Immature natural killer cell (primary cell): ENCODE results near the gene UBP1. TPM values are rescaled to one million over a fixed set of nuclear protein-coding genes. Genes with fewer than 3 reads are reported as not detected.

ENCODE experiments used
- DNase-seq, 3 donors: peaks; one replicate each; pipeline ENCODE4 v3.0.0; 2022; ENCODE audit warnings: mixed read lengths in 1 of 3
- H3K27ac Mint-ChIP-seq, 6 donors: one replicate each; pipeline ENCODE4 v1.8.0; 2020; ENCODE audit warnings: mixed read lengths in 6 of 6, mild to moderate bottlenecking in 5 of 6, inconsistent platforms in 4 of 6, moderate library complexity in 3 of 6
- H3K27me3 Mint-ChIP-seq, 3 donors: one replicate each; pipeline ENCODE4 v1.8.0; 2020 to 2021; ENCODE audit warnings: low read depth in 3 of 3, mild to moderate bottlenecking in 3 of 3, mixed read lengths in 3 of 3, moderate library complexity in 3 of 3, inconsistent platforms in 1 of 3
- H3K36me3 Mint-ChIP-seq, 3 donors: one replicate each; pipeline ENCODE4 v1.8.0; 2020; ENCODE audit warnings: mixed read lengths in 3 of 3, inconsistent platforms in 2 of 3, mild to moderate bottlenecking in 2 of 3
- H3K4me1 Mint-ChIP-seq, 2 donors: one replicate each; pipeline ENCODE4 v1.8.0; 2020; ENCODE audit warnings: inconsistent platforms in 2 of 2, mild to moderate bottlenecking in 2 of 2, mixed read lengths in 2 of 2, moderate library complexity in 1 of 2
- H3K4me3 Mint-ChIP-seq, 5 donors: one replicate each; pipeline ENCODE4 v1.8.0; 2020; ENCODE audit warnings: mild to moderate bottlenecking in 5 of 5, mixed read lengths in 5 of 5, inconsistent platforms in 3 of 5, moderate library complexity in 3 of 5
- H3K9me3 Mint-ChIP-seq, 6 donors: one replicate each; pipeline ENCODE4 v1.8.0; 2020; ENCODE audit warnings: mild to moderate bottlenecking in 6 of 6, mixed read lengths in 6 of 6, inconsistent platforms in 4 of 6, moderate library complexity in 3 of 6
- polyA plus RNA-seq, 3 donors: library from polyadenylated mRNA; unstranded; fragments of 300-500 nt; fragmentation: Illumina TruSeq; gene quantifications; one replicate each; pipeline ENCODE4 v1.2.3, GENCODE V29; 2021

UBP1 gene
- polyA plus RNA-seq, 3 donors from 2014 or later: 9.5 to 12.4 (median 10.3) TPM

GRCh38 chr3:33394403-33395054 is 45.7 kb downstream of the UBP1 start:
- Mint-ChIP-seq H3K36me3 (peaks cover 10 to 78% (median 46%) of the 10 kb centered on the region in 3 donors), H3K4me1 (peaks cover 0 to 6% of the 10 kb centered on the region in 2 donors), H3K9me3 (no peaks in the 10 kb centered on the region), H3K4me3 (no peak overlapping the region), H3K27ac (no peak overlapping the region), H3K27me3 (no peaks in the 10 kb centered on the region)
- DNase-seq: no peak

DNA sequence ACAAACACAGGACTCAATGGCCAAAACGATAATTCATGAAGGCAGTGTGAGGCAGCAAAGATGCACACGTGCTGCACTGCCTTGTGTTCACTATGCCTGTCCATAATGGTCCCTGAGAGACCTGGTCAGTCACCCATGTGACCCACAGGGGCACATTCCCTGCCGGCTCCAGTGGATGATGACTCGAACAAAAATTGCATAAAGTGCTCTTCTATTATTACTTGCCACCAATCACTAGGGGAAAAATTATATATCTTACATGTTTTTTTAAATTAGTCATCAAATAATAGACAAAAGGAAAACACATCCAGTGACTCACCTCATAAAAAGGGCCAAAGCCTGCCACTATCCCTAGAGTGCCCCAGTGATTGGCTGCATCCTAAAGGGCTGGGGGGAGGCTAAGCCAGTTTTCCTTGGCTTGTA is 47.5 kb downstream of the UBP1 start:
- no peak overlapping the region for H3K4me3 Mint-ChIP-seq
- DNase-seq: no peak
- no peaks in the 10 kb centered on the region for H3K9me3 Mint-ChIP-seq
- H3K27me3 Mint-ChIP-seq: peaks cover 0 to 1% (median 0%) of the 10 kb centered on the region in 3 donors
- peak overlapping the region in 1 of 6 donors; percentile 10 for H3K27ac Mint-ChIP-seq
- peaks cover 0 to 6% of the 10 kb centered on the region in 2 donors for H3K4me1 Mint-ChIP-seq
- H3K36me3 Mint-ChIP-seq: peaks cover 15 to 71% (median 47%) of the 10 kb centered on the region in 3 donors

GRCh38 chr3:33392144-33392543 is 48.1 kb downstream of the UBP1 start:
- Mint-ChIP-seq H3K36me3 (peaks cover 15 to 66% (median 42%) of the 10 kb centered on the region in 3 donors), H3K27ac (peak overlapping the region; percentile 1 to 35 (median 8)), H3K9me3 (no peaks in the 10 kb centered on the region), H3K4me3 (no peak overlapping the region), H3K27me3 (peaks cover 0 to 1% (median 0%) of the 10 kb centered on the region in 3 donors), H3K4me1 (peaks cover 0 to 6% of the 10 kb centered on the region in 2 donors)
- DNase-seq: no peak

DNA sequence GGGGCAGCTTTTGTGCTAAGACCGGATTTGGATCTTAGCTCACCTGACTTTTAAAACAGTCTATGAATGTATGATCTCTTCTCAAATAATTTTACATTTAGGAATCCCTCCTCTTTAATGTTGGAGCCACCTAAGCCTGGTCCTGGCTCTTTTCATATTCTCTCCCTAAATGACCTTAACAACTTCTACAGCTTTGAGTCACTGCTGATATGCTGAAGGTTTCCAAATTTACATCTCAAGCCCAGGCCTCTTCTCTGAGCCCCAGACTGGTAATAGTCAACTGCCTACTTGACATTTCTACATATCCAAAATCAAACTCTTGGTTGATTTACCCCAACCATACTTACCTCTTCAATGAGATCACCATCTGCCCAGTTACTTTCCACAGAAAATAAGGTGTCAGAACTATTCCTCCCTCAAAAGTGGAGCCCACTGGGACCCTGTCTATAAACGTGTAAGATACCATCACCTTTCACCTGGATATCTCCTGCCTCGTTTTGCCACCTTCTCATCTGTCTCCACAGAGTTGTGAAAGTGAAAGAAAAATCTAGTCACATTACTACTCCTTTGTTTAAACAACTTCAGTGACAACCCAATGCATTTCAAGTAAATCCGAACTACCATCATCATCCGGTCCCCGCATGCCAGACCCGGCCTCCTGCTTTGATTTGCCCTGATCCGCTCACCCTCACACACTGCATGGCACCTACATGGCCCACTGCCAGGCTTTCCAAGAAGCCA is 48.8 kb downstream of the UBP1 start:
- peak overlapping the region in 5 of 6 donors; percentile 10 to 47 (median 23) for H3K27ac Mint-ChIP-seq
- peaks cover 15 to 58% (median 41%) of the 10 kb centered on the region in 3 donors for H3K36me3 Mint-ChIP-seq
- peaks cover 0 to 13% of the 10 kb centered on the region in 2 donors for H3K4me1 Mint-ChIP-seq
- DNase-seq: no peak
- no peak overlapping the region for H3K4me3 Mint-ChIP-seq
- H3K9me3 Mint-ChIP-seq: no peaks in the 10 kb centered on the region
- peaks cover 0 to 1% (median 0%) of the 10 kb centered on the region in 3 donors for H3K27me3 Mint-ChIP-seq

GRCh38 chr3:33389908-33390307 is 50.3 kb downstream of the UBP1 start:
- H3K4me3 Mint-ChIP-seq: no peak overlapping the region
- no peak for DNase-seq
- peaks cover 13 to 44% (median 38%) of the 10 kb centered on the region in 3 donors for H3K36me3 Mint-ChIP-seq
- peak overlapping the region in 2 of 6 donors; percentile 9 to 43 for H3K27ac Mint-ChIP-seq
- peaks cover 7 to 28% of the 10 kb centered on the region in 2 donors for H3K4me1 Mint-ChIP-seq
- peaks cover 0 to 1% (median 0%) of the 10 kb centered on the region in 3 donors for H3K27me3 Mint-ChIP-seq
- H3K9me3 Mint-ChIP-seq: no peaks in the 10 kb centered on the region

GRCh38 chr3:33388374-33389100 is 51.7 kb downstream of the UBP1 start:
- peaks cover 16 to 43% (median 37%) of the 10 kb centered on the region in 3 donors for H3K36me3 Mint-ChIP-seq
- DNase-seq: no peak
- H3K4me3 Mint-ChIP-seq: no peak overlapping the region
- H3K27me3 Mint-ChIP-seq: peaks cover 0 to 1% (median 0%) of the 10 kb centered on the region in 3 donors
- peak overlapping the region in 2 of 6 donors; percentile 8 to 21 for H3K27ac Mint-ChIP-seq
- H3K9me3 Mint-ChIP-seq: no peaks in the 10 kb centered on the region
- peaks cover 7 to 29% of the 10 kb centered on the region in 2 donors for H3K4me1 Mint-ChIP-seq

DNA sequence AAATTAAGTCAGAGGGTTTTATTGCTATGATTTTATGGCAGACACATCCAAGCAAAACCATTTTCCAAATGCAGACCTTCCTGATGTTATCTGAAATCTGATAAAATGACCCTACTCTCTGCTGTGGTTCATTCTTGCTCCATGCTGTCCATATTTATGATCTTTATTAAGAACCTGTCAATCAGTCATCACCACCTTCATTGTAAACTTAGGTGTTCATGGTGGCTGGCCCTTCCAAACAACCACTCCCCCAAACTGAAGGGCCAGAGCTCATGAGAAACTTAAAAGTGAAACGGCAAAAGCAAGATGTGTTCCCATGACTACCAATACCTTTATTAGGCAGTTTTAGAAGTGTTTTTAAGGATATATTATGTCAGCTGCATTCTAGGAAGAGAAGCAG is 53.6 kb downstream of the UBP1 start:
- Mint-ChIP-seq H3K27ac (peak overlapping the region in 1 of 6 donors; percentile 80), H3K4me3 (no peak overlapping the region), H3K36me3 (peaks cover 13 to 30% (median 29%) of the 10 kb centered on the region in 3 donors), H3K9me3 (no peaks in the 10 kb centered on the region), H3K4me1 (peaks cover 7 to 23% of the 10 kb centered on the region in 2 donors), H3K27me3 (peaks cover 0 to 3% (median 0%) of the 10 kb centered on the region in 3 donors)
- DNase-seq: no peak

DNA sequence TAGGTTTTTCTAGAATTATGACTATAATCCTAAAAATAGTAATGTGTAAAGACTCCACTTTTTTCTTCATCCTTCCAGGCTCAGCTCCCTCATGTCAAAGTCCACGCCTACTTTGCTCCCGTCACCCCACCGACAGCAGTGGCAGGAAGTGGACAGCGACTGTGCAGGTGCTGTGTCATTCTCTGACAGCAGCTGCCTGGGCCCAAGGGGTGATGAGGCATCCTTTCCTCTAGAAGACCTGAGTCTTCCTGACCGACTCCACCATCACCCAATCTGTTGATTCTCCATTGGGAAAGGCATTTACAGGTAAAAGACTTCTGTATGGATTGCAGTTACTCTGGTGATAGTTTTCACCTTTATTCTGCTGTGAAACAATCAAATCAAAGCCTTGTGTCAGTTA is 54.8 kb downstream of the UBP1 start:
- H3K27ac Mint-ChIP-seq: peak overlapping the region in 4 of 6 donors; percentile 12 to 42 (median 25)
- H3K27me3 Mint-ChIP-seq: peaks cover 0 to 3% (median 0%) of the 10 kb centered on the region in 3 donors
- H3K4me3 Mint-ChIP-seq: no peak overlapping the region
- H3K9me3 Mint-ChIP-seq: no peaks in the 10 kb centered on the region
- DNase-seq: no peak
- peaks cover 7 to 23% of the 10 kb centered on the region in 2 donors for H3K4me1 Mint-ChIP-seq
- H3K36me3 Mint-ChIP-seq: peaks cover 12 to 21% (median 17%) of the 10 kb centered on the region in 3 donors

DNA sequence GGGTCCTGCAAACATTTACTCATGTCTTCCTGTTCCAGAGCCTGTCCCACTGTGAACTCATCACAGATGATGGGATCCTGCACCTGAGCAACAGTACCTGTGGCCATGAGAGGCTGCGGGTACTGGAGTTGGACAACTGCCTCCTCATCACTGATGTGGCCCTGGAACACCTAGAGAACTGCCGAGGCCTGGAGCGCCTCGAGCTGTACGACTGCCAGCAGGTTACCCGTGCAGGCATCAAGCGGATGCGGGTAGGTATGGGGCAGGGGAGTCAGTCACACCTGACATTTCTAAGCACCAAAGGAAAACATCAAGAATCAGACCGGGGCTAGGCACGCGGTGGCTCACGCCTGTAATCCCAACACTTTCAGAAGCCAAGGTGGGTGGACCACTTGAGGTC is 56.3 kb downstream of the UBP1 start:
- Mint-ChIP-seq H3K9me3 (no peaks in the 10 kb centered on the region), H3K4me3 (no peak overlapping the region), H3K27me3 (peaks cover 0 to 1% (median 0%) of the 10 kb centered on the region in 3 donors), H3K4me1 (peaks cover 7 to 23% of the 10 kb centered on the region in 2 donors), H3K27ac (peak overlapping the region in 1 of 6 donors; percentile 23), H3K36me3 (peaks cover 6 to 10% (median 9%) of the 10 kb centered on the region in 3 donors)
- no peak for DNase-seq

- Mint-ChIP-seq H3K9me3 (no peaks in the 10 kb centered on the region), H3K4me3 (no peak overlapping the region), H3K4me1 (peaks cover 5 to 9% of the 10 kb centered on the region in 2 donors), H3K36me3 (peaks cover 0 to 3% (median 0%) of the 10 kb centered on the region in 3 donors), H3K27me3 (peaks cover 0 to 1% (median 0%) of the 10 kb centered on the region in 3 donors), H3K27ac (no peak overlapping the region)
- DNase-seq: no peak
Observed at GRCh38 chr3:33380653-33381052, 59.6 kb downstream of the UBP1 start.

DNA sequence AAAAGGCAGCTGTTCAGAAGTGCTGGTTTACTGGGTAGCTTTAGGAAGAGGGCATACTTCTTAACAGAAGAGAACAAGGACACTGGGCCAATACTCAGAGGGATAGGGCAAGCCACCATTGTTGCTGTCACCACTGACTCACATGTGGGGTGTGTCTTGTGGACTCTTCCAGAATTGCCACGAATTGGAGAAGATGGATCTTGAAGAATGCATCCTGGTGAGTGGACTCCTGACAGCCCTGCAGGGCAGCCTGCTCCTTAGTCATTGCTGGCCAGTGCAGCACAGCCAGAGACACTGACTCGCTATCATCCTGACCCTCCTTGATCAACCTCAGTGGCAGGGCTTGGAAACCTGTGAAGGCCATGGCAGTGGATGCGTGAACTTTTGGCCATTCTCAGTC is 62.3 kb downstream of the UBP1 start:
- peak overlapping the region in 1 of 6 donors; percentile 26 for H3K27ac Mint-ChIP-seq
- no peaks in the 10 kb centered on the region for H3K36me3 Mint-ChIP-seq
- no peak for DNase-seq
- peaks cover 0 to 3% of the 10 kb centered on the region in 2 donors for H3K4me1 Mint-ChIP-seq
- H3K9me3 Mint-ChIP-seq: no peaks in the 10 kb centered on the region
- peaks cover 0 to 1% (median 0%) of the 10 kb centered on the region in 3 donors for H3K27me3 Mint-ChIP-seq
- H3K4me3 Mint-ChIP-seq: no peak overlapping the region

GRCh38 chr3:33377489-33377888 is 62.7 kb downstream of the UBP1 start:
- Mint-ChIP-seq H3K4me3 (no peak overlapping the region), H3K27ac (no peak overlapping the region), H3K9me3 (no peaks in the 10 kb centered on the region), H3K36me3 (no peaks in the 10 kb centered on the region), H3K4me1 (peaks cover 0 to 7% of the 10 kb centered on the region in 2 donors), H3K27me3 (peaks cover 0 to 1% (median 0%) of the 10 kb centered on the region in 3 donors)
- no peak for DNase-seq

GRCh38 chr3:33373082-33373437 is 67.1 kb downstream of the UBP1 start:
- Mint-ChIP-seq H3K9me3 (no peaks in the 10 kb centered on the region), H3K27ac (no peak overlapping the region), H3K27me3 (peaks cover 0 to 12% (median 0%) of the 10 kb centered on the region in 3 donors), H3K4me1 (peaks cover 0 to 7% of the 10 kb centered on the region in 2 donors), H3K4me3 (no peak overlapping the region), H3K36me3 (no peaks in the 10 kb centered on the region)
- no peak for DNase-seq
